ENCODE results near the gene MAN1C1. TPM values are rescaled to one million over a fixed set of nuclear protein-coding genes. Genes with fewer than 3 reads are reported as not detected.

MAN1C1 gene
- total and polyA plus RNA-seq, 9 of the 15 experiments (the other 6 are each of a cell fraction or from before 2014, with no cell fraction given) = 0.04 to 0.44 (median 0.10) TPM; not detected in 3

DNA sequence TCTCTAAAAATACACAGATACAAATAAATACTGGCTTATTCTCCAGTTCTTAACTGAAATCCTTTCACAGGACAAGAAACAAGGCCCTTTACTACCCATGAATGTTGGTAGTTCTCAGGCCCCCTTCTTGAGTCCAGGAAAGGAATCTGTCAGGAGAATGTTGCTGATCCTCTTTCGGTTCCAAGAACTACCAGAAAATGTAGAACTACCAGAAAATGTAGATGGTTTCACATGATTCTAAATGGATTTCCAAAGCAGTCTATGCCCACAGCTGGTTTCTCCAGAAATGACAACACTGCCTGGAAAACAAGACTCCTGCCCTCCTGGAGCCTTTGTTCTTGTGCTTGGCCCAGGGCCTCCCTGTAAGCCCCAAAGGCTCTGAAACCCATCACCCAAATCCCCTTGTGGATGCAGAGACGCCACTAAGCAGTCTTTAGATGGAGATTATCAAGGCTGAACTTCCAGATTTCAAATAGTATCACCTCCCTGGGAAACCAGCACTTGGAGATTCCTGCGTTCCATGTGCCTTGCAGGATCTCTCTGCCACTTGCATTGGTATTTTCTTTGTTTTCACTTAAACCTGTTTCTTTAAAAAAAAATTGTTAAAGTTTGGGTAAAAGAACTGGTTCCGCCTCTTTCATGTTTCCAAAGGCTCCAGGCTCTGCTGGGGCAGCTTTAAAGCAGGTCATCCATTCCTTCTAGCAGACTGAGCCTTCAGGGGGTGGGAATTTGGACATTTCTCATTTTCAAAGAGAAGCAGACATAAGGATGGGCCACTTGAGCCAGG is 53.4 kb downstream of the MAN1C1 start (continued):
- TF ChIP-seq NR4A1 (CRISPR knock-in tag; IDR thresholded peaks at IDR 0.05) (no peak), NR4A1 (tag; IDR thresholded peaks at IDR 0.05) (no peak), ZNF766 (CRISPR knock-in tag; conservative IDR thresholded peaks at IDR 0.05) (no peak), ZNF224 (CRISPR knock-in tag; IDR thresholded peaks at IDR 0.05) (no peak)

- no TSS peak for BruUV-seq (replicated peaks)
- no peak overlapping the region for H3K27ac ChIP-seq (ENCODE audit: extremely low read depth, low read depth, low read length)
- DNase-seq (ENCODE audit: extremely low read depth in 1 of 4, low spot score in 3 of 4) (no peak), FAIRE-seq (no peak), ATAC-seq (no peak)
- TF ChIP-seq DACH1 (IDR thresholded peaks at IDR 0.05; ENCODE audit: partially characterized antibody) (no peak), SP2 (IDR thresholded peaks at IDR 0.05; ENCODE audit: extremely low read depth, low read depth, low read length, poor library complexity, severe bottlenecking) (no peak), CBFA2T3 (IDR thresholded peaks at IDR 0.05) (no peak), CHAMP1 (IDR thresholded peaks at IDR 0.05) (no peak), ZNF239 (CRISPR knock-in tag; IDR thresholded peaks at IDR 0.05) (no peak)
- H3K9me3 ChIP-seq (replicated peaks; ENCODE audit: control insufficient read depth, insufficient read depth, low read depth, low read length) = no peaks in the 10 kb centered on the region
- in situ Hi-C loops (cut with MboI) (no loop called here), intact Hi-C loops (cut with micrococcal nuclease) (no loop called here)
- peaks cover 44 to 76% of the 10 kb centered on the region in 2 experiments for H3K27me3 ChIP-seq (ENCODE audit: control insufficient read depth in 2 of 2, insufficient read depth in 2 of 2, low read length in 2 of 2)
- H4K20me1 ChIP-seq (replicated peaks; ENCODE audit: control insufficient read depth, insufficient read depth, low read length) = peaks cover 11% of the 10 kb centered on the region
- H3K4me1 ChIP-seq (replicated peaks in 1 of 2; ENCODE audit: control insufficient read depth in 2 of 2, insufficient read depth in 2 of 2, low read length in 2 of 2) = no peaks in the 10 kb centered on the region
- POLR2A ChIA-PET = interaction anchor here (1.1 kb wide), 1 partner anchor 10 kb away, joined by 3 read pairs; no protein-coding TSS in a partner anchor
- H3K4me3 ChIP-seq = no peak overlapping the region
- no peak overlapping the region for H3K4me2 ChIP-seq (ENCODE audit: insufficient read depth, low read length)
- 5% methylated on average over 3 of the region's 3 CpGs for WGBS (ENCODE audit: insufficient coverage, low coverage, missing lambda C conversion rate)
- H3K9me1 ChIP-seq (ENCODE audit: control insufficient read depth, insufficient read depth, low read length) = no peaks in the 10 kb centered on the region
- no peak overlapping the region for H2AFZ ChIP-seq (ENCODE audit: low read depth, low read length)
- no peaks in the 10 kb centered on the region for H3K36me3 ChIP-seq (ENCODE audit: control insufficient read depth, insufficient read depth, low read length)
- no peak overlapping the region for H3K9ac ChIP-seq (ENCODE audit: insufficient read depth in 1 of 2, low read depth in 2 of 2, low read length in 2 of 2)
- CTCF ChIA-PET (ENCODE audit: low intra/inter-chr PET ratio) = no interaction called here
- no peaks in the 10 kb centered on the region for H3K79me2 ChIP-seq (ENCODE audit: control insufficient read depth, insufficient read depth, low read length)
Measured at GRCh38 chr1:25671929-25672328, 55.3 kb downstream of the MAN1C1 start.
